ENCODE results near the gene PDE7B.

DNA sequence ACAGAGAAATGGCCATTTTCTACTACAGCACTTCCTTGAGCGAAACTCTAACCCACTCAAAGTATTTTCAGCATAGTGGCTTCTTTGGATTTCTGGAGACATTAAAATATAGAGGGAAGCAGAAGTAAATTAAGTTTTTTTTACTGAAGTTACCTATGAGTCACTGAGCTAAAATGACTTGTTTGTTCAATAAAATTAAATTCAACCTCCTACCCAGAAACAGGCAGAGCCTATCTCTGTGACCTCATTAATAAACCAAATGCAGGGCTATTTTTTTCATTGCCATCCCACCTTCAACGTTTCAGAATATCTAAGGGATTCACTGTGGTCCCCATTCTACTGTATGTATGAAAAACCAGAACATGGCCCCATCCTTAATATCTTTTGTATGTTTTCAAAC lies 265.6 kb downstream of the PDE7B start:
- no peak for TF ChIP-seq RFX5 (IDR thresholded peaks at IDR 0.05; ENCODE audit: borderline replicate concordance, low read depth, low read length)
- TF ChIP-seq GTF2F1 (IDR thresholded peaks at IDR 0.05; ENCODE audit: borderline replicate concordance, low read depth, low read length) = no peak
- TF ChIP-seq, protein P1, sequence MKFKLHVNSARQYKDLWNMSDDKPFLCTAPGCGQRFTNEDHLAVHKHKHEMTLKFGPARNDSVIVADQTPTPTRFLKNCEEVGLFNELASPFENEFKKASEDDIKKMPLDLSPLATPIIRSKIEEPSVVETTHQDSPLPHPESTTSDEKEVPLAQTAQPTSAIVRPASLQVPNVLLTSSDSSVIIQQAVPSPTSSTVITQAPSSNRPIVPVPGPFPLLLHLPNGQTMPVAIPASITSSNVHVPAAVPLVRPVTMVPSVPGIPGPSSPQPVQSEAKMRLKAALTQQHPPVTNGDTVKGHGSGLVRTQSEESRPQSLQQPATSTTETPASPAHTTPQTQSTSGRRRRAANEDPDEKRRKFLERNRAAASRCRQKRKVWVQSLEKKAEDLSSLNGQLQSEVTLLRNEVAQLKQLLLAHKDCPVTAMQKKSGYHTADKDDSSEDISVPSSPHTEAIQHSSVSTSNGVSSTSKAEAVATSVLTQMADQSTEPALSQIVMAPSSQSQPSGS (IDR thresholded peaks at IDR 0.05; ENCODE audit: low read length) = no peak
- TF ChIP-seq, protein P2, sequence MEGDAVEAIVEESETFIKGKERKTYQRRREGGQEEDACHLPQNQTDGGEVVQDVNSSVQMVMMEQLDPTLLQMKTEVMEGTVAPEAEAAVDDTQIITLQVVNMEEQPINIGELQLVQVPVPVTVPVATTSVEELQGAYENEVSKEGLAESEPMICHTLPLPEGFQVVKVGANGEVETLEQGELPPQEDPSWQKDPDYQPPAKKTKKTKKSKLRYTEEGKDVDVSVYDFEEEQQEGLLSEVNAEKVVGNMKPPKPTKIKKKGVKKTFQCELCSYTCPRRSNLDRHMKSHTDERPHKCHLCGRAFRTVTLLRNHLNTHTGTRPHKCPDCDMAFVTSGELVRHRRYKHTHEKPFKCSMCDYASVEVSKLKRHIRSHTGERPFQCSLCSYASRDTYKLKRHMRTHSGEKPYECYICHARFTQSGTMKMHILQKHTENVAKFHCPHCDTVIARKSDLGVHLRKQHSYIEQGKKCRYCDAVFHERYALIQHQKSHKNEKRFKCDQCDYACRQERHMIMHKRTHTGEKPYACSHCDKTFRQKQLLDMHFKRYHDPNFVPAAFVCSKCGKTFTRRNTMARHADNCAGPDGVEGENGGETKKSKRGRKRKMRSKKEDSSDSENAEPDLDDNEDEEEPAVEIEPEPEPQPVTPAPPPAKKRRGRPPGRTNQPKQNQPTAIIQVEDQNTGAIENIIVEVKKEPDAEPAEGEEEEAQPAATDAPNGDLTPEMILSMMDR (IDR thresholded peaks at IDR 0.05; ENCODE audit: control extremely low read depth in 1 of 3, insufficient read depth in 1 of 3, low read depth in 1 of 3, low read length in 3 of 3) = no peak
- no peak for TF ChIP-seq POLR2AphosphoS5 (IDR thresholded peaks at IDR 0.05; ENCODE audit: low read depth, low read length)
- TF ChIP-seq BACH1 (IDR thresholded peaks at IDR 0.05; ENCODE audit: low read length) = no peak
- TF ChIP-seq NRF1 (IDR thresholded peaks at IDR 0.05; ENCODE audit: low read depth, low read length) = no peak

Measured in H1 (cell line).